Trophoblast cell (in vitro differentiated cells and primary cell): ENCODE measurements around the gene FAM13A.

Experiments
- DNase-seq, 2 donors: peaks; one replicate each; pipeline ENCODE4 v3.0.0-alpha.2; 2016
- H2AFZ ChIP-seq: 2 replicates; pipeline ENCODE4 v1.6.1; 2013; ENCODE audit warnings: low read length, moderate library complexity, mild to moderate bottlenecking; ENCODE audit not compliant: insufficient read depth, poor library complexity
- H2AK5ac ChIP-seq: 2 replicates; pipeline ENCODE4 v1.6.1; 2013; ENCODE audit warnings: mild to moderate bottlenecking, low read length
- H2BK120ac ChIP-seq: 2 replicates; pipeline ENCODE4 v1.6.1; 2013; ENCODE audit warnings: low read length, mild to moderate bottlenecking, moderate library complexity; ENCODE audit not compliant: insufficient read depth, poor library complexity
- H2BK12ac ChIP-seq: 2 replicates; pipeline ENCODE4 v1.6.1; 2013; ENCODE audit warnings: mild to moderate bottlenecking, low read length, moderate library complexity
- H2BK5ac ChIP-seq: 2 replicates; pipeline ENCODE4 v1.6.1; 2013; ENCODE audit warnings: low read length, low read depth, moderate library complexity, mild to moderate bottlenecking; ENCODE audit not compliant: poor library complexity
- H3K14ac ChIP-seq: 2 replicates; pipeline ENCODE4 v1.6.1; 2013; ENCODE audit warnings: mild to moderate bottlenecking, low read length
- H3K18ac ChIP-seq: 2 replicates; pipeline ENCODE4 v1.6.1; 2013; ENCODE audit warnings: mild to moderate bottlenecking, low read length
- H3K23ac ChIP-seq: 2 replicates; pipeline ENCODE4 v1.6.1; 2013; ENCODE audit warnings: low read length
- H3K27ac ChIP-seq: 2 replicates; pipeline ENCODE4 v1.5.1; 2013; ENCODE audit warnings: low read depth, mild to moderate bottlenecking, inconsistent platforms, low read length, moderate library complexity
- H3K27me3 ChIP-seq: 2 replicates; pipeline ENCODE4 v1.6.1; 2013; ENCODE audit warnings: inconsistent platforms, mild to moderate bottlenecking, low read length, moderate library complexity; ENCODE audit not compliant: insufficient read depth
- H3K36me3 ChIP-seq, 2 experiments: 1 replicate in 1 of 2; 2 replicates in 1 of 2; pipeline ENCODE4 v1.6.1; 2013; ENCODE audit warnings: low read length in 2 of 2, mild to moderate bottlenecking in 2 of 2, moderate library complexity in 1 of 2; ENCODE audit not compliant: insufficient read depth in 2 of 2, control insufficient read depth in 1 of 2
- H3K4ac ChIP-seq: 2 replicates; pipeline ENCODE4 v1.6.1; 2013; ENCODE audit warnings: low read depth, mild to moderate bottlenecking, low read length, moderate library complexity
- H3K4me1 ChIP-seq, 2 experiments: 1 replicate in 1 of 2; 2 replicates in 1 of 2; pipeline ENCODE4 v1.6.1; 2013; ENCODE audit warnings: low read length in 2 of 2, mild to moderate bottlenecking in 2 of 2, moderate library complexity in 1 of 2; ENCODE audit not compliant: insufficient read depth in 2 of 2, control insufficient read depth in 1 of 2
- H3K4me2 ChIP-seq: 2 replicates; pipeline ENCODE4 v1.6.1; 2013; ENCODE audit warnings: inconsistent platforms, mild to moderate bottlenecking, low read length, moderate library complexity
- H3K4me3 ChIP-seq: 2 replicates; pipeline ENCODE4 v1.5.1; 2013; ENCODE audit warnings: mild to moderate bottlenecking, low read depth, low read length, inconsistent platforms
- H3K79me1 ChIP-seq: one replicate; pipeline ENCODE4 v1.6.1; 2013; ENCODE audit warnings: low read length
- H3K79me2 ChIP-seq: 2 replicates; pipeline ENCODE4 v1.6.1; 2013; ENCODE audit warnings: low read length, mild to moderate bottlenecking; ENCODE audit not compliant: control insufficient read depth, insufficient read depth, poor library complexity
- H3K9ac ChIP-seq: 2 replicates; pipeline ENCODE4 v1.6.1; 2013; ENCODE audit warnings: mild to moderate bottlenecking, low read length
- H3K9me3 ChIP-seq: 2 replicates; pipeline ENCODE4 v1.6.1; 2013; ENCODE audit warnings: low read depth, mild to moderate bottlenecking, control low read depth, inconsistent platforms, low read length; ENCODE audit not compliant: insufficient read depth
- H4K12ac ChIP-seq: 2 replicates; pipeline ENCODE4 v1.6.1; 2013; ENCODE audit warnings: low read depth, mild to moderate bottlenecking, low read length, moderate library complexity
- H4K8ac ChIP-seq: 2 replicates; pipeline ENCODE4 v1.6.1; 2013; ENCODE audit warnings: low read depth, mild to moderate bottlenecking, low read length, moderate library complexity
- H4K91ac ChIP-seq: one replicate; pipeline ENCODE4 v1.6.1; 2013; ENCODE audit warnings: low read depth, mild to moderate bottlenecking, low read length, moderate library complexity
- WGBS: extraction: QIAGEN DNeasy Blood & Tissue Kit; methylation state at CpG from one replicate; pipeline ENCODE4 v1.1.7; 2013; ENCODE audit warnings: missing lambda C conversion rate; ENCODE audit not compliant: insufficient read length, insufficient coverage; ENCODE audit errors: extremely low coverage; 5-methylcytosine and 5-hydroxymethylcytosine counted together

FAM13A gene

DNA sequence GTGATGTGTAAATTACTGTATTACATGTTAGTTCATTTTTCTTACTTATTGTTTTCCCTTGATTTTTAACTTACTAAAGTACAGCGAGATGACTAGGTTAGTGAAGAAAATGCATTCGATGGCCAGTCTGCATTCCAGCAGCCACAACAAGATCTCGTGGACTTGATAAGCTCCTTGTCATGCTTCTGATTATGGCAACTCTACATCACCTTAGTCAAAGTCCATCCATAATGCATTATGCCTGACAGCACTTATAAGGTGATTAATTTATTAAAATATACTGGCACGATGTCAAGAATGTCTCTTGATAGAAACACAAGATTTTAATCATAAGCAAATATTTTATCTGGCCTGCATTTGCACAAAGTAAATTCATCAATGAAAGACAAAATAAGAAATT, 249.5 kb downstream of the FAM13A start:
- Histone ChIP-seq H4K8ac (no peak overlapping the region), H3K79me1 (no peaks in the 10 kb centered on the region), H2AK5ac (no peak overlapping the region), H4K91ac (no peak overlapping the region), H2AFZ (no peak overlapping the region), H3K23ac (no peak overlapping the region), H3K18ac (no peak overlapping the region), H4K12ac (no peak overlapping the region), H3K27ac (no peak overlapping the region), H3K14ac (no peak overlapping the region), H3K9ac (no peak overlapping the region), H3K4ac (no peak overlapping the region), H3K9me3 (no peaks in the 10 kb centered on the region), H3K79me2 (no peaks in the 10 kb centered on the region), H3K4me2 (no peak overlapping the region), H2BK12ac (no peak overlapping the region), H3K4me1 (no peaks in the 10 kb centered on the region), H2BK120ac (no peak overlapping the region), H2BK5ac (no peak overlapping the region), H3K27me3 (no peaks in the 10 kb centered on the region), H3K36me3 (no peaks in the 10 kb centered on the region), H3K4me3 (no peak overlapping the region)
- DNase-seq = peak; percentile 27 to 63
- WGBS = no CpG with 5 or more reads among the region's 4 CpGs

DNA sequence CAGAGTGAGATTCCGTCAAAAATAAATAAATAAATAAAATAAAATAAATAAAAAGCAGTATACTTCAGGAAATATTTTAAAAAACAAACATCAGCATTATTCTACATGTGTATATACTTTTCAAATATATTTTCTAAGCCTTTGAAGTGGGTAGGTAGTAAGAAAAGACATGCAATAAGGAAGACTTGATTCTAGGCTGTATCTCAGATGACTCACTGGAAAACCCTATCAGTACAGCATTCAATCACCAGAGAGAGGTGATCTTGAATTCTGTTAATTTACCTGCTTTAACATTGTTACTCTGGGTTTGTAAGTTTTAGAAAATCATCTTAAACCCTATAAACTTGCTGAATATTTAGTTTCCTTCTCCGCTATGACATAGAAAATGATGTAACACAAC, 252.8 kb downstream of the FAM13A start:
- Histone ChIP-seq H3K23ac (no peak overlapping the region), H3K79me2 (no peaks in the 10 kb centered on the region), H2BK120ac (no peak overlapping the region), H3K18ac (no peak overlapping the region), H3K36me3 (no peaks in the 10 kb centered on the region), H2BK12ac (no peak overlapping the region), H2BK5ac (no peak overlapping the region), H3K27me3 (no peaks in the 10 kb centered on the region), H4K91ac (no peak overlapping the region), H3K9me3 (no peaks in the 10 kb centered on the region), H3K4me1 (no peaks in the 10 kb centered on the region), H4K12ac (no peak overlapping the region), H3K79me1 (no peaks in the 10 kb centered on the region), H2AK5ac (no peak overlapping the region), H3K14ac (no peak overlapping the region), H3K4me3 (no peak overlapping the region), H3K4ac (no peak overlapping the region), H3K27ac (no peak overlapping the region), H3K4me2 (no peak overlapping the region), H3K9ac (no peak overlapping the region), H2AFZ (no peak overlapping the region), H4K8ac (no peak overlapping the region)
- WGBS = no CpG with 5 or more reads among the region's 2 CpGs
- DNase-seq = no peak

- Histone ChIP-seq H3K79me1 (no peaks in the 10 kb centered on the region), H2BK120ac (no peak overlapping the region), H3K9ac (no peak overlapping the region), H3K4me3 (no peak overlapping the region), H3K23ac (no peak overlapping the region), H4K12ac (no peak overlapping the region), H3K4me1 (no peaks in the 10 kb centered on the region), H3K36me3 (no peaks in the 10 kb centered on the region), H2BK5ac (no peak overlapping the region), H4K91ac (no peak overlapping the region), H3K14ac (no peak overlapping the region), H2AFZ (no peak overlapping the region), H3K18ac (no peak overlapping the region), H3K9me3 (no peaks in the 10 kb centered on the region), H3K79me2 (no peaks in the 10 kb centered on the region), H3K4ac (no peak overlapping the region), H3K27ac (no peak overlapping the region), H3K4me2 (no peak overlapping the region), H2AK5ac (no peak overlapping the region), H2BK12ac (no peak overlapping the region), H4K8ac (no peak overlapping the region), H3K27me3 (no peaks in the 10 kb centered on the region)
- DNase-seq = peak in 1 of 2 donors; percentile 15
- WGBS = no CpG with 5 or more reads among the region's 5 CpGs
Observed at GRCh38 chr4:88803600-88804096, 253.3 kb downstream of the FAM13A start.

DNA sequence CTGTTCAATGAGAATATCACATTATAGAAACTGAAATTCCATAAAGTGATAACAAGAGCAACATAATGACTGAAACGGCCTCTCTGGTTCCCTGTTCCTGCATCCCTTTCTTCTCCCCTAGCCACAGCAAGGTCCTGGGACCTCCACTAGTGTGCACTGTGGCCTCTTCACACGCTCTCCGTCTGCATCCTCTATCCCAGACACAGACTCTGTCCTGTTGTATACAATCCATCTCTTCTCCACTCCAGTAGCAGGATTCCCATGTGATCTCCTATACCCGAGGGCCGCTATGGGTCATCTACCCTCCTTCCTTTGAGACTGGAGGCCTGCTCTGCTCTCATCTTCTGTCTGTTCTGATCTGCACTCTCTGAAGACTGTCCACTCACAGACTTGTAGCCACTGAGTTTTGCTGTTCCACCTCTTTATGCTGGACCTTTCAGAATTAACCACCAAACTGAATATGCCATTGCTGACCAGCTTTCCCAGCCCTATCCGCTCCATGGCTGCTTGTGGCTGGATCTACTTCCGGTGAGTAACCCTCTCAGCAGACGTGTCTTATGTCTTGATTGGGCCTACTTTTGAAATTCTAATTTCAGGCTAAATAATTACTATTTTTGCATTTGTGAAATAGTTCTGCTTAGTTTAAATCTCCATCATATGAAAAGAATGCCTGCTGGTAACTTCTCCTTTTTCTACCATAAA, 254.2 kb downstream of the FAM13A start:
- Histone ChIP-seq H3K14ac (no peak overlapping the region), H2AFZ (no peak overlapping the region), H3K79me1 (no peaks in the 10 kb centered on the region), H3K79me2 (no peaks in the 10 kb centered on the region), H3K4ac (no peak overlapping the region), H3K4me3 (no peak overlapping the region), H2BK12ac (no peak overlapping the region), H4K12ac (no peak overlapping the region), H3K18ac (no peak overlapping the region), H3K36me3 (no peaks in the 10 kb centered on the region), H4K8ac (no peak overlapping the region), H3K23ac (no peak overlapping the region), H3K9ac (no peak overlapping the region), H2AK5ac (no peak overlapping the region), H3K27me3 (no peaks in the 10 kb centered on the region), H3K27ac (no peak overlapping the region), H2BK120ac (no peak overlapping the region), H2BK5ac (no peak overlapping the region), H3K4me2 (no peak overlapping the region), H3K4me1 (no peaks in the 10 kb centered on the region), H3K9me3 (no peaks in the 10 kb centered on the region), H4K91ac (no peak overlapping the region)
- WGBS = no CpG with 5 or more reads among the region's 8 CpGs
- no peak for DNase-seq
